ENCODE results near the gene PHLDB2.

PHLDB2 gene

GRCh38 chr3:111863942-111864694 lies 5.1 kb downstream of the PHLDB2 start:
- H3K4me3 ChIP-seq (ENCODE audit: low read length): no peak overlapping the region
- no peak overlapping the region for H3K9ac ChIP-seq (ENCODE audit: low read length)
- peaks cover 22% of the 10 kb centered on the region for H3K27me3 ChIP-seq (ENCODE audit: control insufficient read depth, insufficient read depth, low read length)
- no peaks in the 10 kb centered on the region for H3K36me3 ChIP-seq (ENCODE audit: control insufficient read depth, low read depth, low read length)
- no peak overlapping the region for H3K27ac ChIP-seq (ENCODE audit: low read length)
- H3K4me1 ChIP-seq (ENCODE audit: control insufficient read depth, low read depth, low read length): peaks cover 59% of the 10 kb centered on the region
- no peaks in the 10 kb centered on the region for H3K9me3 ChIP-seq (ENCODE audit: control insufficient read depth, low read depth, low read length)

- H3K9ac ChIP-seq (ENCODE audit: low read length): no peak overlapping the region
- H3K4me1 ChIP-seq (ENCODE audit: control insufficient read depth, low read depth, low read length): peaks cover 63% of the 10 kb centered on the region
- H3K4me3 ChIP-seq (ENCODE audit: low read length): no peak overlapping the region
- H3K36me3 ChIP-seq (ENCODE audit: control insufficient read depth, low read depth, low read length): no peaks in the 10 kb centered on the region
- peaks cover 22% of the 10 kb centered on the region for H3K27me3 ChIP-seq (ENCODE audit: control insufficient read depth, insufficient read depth, low read length)
- H3K9me3 ChIP-seq (ENCODE audit: control insufficient read depth, low read depth, low read length): no peaks in the 10 kb centered on the region
- H3K27ac ChIP-seq (ENCODE audit: low read length): no peak overlapping the region
These were observed 6.0 kb downstream of the PHLDB2 start for GRCh38 chr3:111864821-111865656.

GRCh38 chr3:111867889-111868426 lies 8.9 kb downstream of the PHLDB2 start:
- H3K36me3 ChIP-seq (ENCODE audit: control insufficient read depth, low read depth, low read length): no peaks in the 10 kb centered on the region
- peaks cover 54% of the 10 kb centered on the region for H3K4me1 ChIP-seq (ENCODE audit: control insufficient read depth, low read depth, low read length)
- H3K9me3 ChIP-seq (ENCODE audit: control insufficient read depth, low read depth, low read length): no peaks in the 10 kb centered on the region
- no peak overlapping the region for H3K27ac ChIP-seq (ENCODE audit: low read length)
- H3K27me3 ChIP-seq (ENCODE audit: control insufficient read depth, insufficient read depth, low read length): peaks cover 2% of the 10 kb centered on the region
- no peak overlapping the region for H3K9ac ChIP-seq (ENCODE audit: low read length)
- no peak overlapping the region for H3K4me3 ChIP-seq (ENCODE audit: low read length)

- Histone ChIP-seq H3K9ac (ENCODE audit: low read length) (no peak overlapping the region), H3K27ac (ENCODE audit: low read length) (no peak overlapping the region)
These were observed 11.6 kb downstream of the PHLDB2 start for GRCh38 chr3:111870620-111871019.

GRCh38 chr3:111871809-111872623 lies 13.0 kb downstream of the PHLDB2 start:
- no peaks in the 10 kb centered on the region for H3K9me3 ChIP-seq (ENCODE audit: control insufficient read depth, low read depth, low read length)
- no peak overlapping the region for H3K9ac ChIP-seq (ENCODE audit: low read length)
- no peaks in the 10 kb centered on the region for H3K36me3 ChIP-seq (ENCODE audit: control insufficient read depth, low read depth, low read length)
- no peak overlapping the region for H3K4me3 ChIP-seq (ENCODE audit: low read length)
- no peaks in the 10 kb centered on the region for H3K27me3 ChIP-seq (ENCODE audit: control insufficient read depth, insufficient read depth, low read length)
- no peak overlapping the region for H3K27ac ChIP-seq (ENCODE audit: low read length)
- H3K4me1 ChIP-seq (ENCODE audit: control insufficient read depth, low read depth, low read length): peaks cover 31% of the 10 kb centered on the region

More at GRCh38 chr3:111870620-111871019, 11.6 kb downstream of the PHLDB2 start:
- no peak overlapping the region for H3K4me3 ChIP-seq (ENCODE audit: low read length)
- H3K27me3 ChIP-seq (ENCODE audit: control insufficient read depth, insufficient read depth, low read length): no peaks in the 10 kb centered on the region
- no peaks in the 10 kb centered on the region for H3K9me3 ChIP-seq (ENCODE audit: control insufficient read depth, low read depth, low read length)
- H3K36me3 ChIP-seq (ENCODE audit: control insufficient read depth, low read depth, low read length): no peaks in the 10 kb centered on the region
- H3K4me1 ChIP-seq (ENCODE audit: control insufficient read depth, low read depth, low read length): peaks cover 36% of the 10 kb centered on the region

GRCh38 chr3:111872979-111873378 lies 13.9 kb downstream of the PHLDB2 start:
- Histone ChIP-seq H3K9me3 (ENCODE audit: control insufficient read depth, low read depth, low read length) (no peaks in the 10 kb centered on the region), H3K27me3 (ENCODE audit: control insufficient read depth, insufficient read depth, low read length) (no peaks in the 10 kb centered on the region), H3K27ac (ENCODE audit: low read length) (no peak overlapping the region), H3K9ac (ENCODE audit: low read length) (no peak overlapping the region), H3K36me3 (ENCODE audit: control insufficient read depth, low read depth, low read length) (no peaks in the 10 kb centered on the region), H3K4me3 (ENCODE audit: low read length) (no peak overlapping the region), H3K4me1 (ENCODE audit: control insufficient read depth, low read depth, low read length) (peaks cover 31% of the 10 kb centered on the region)

GRCh38 chr3:111874177-111874820 lies 15.2 kb downstream of the PHLDB2 start:
- Histone ChIP-seq H3K9me3 (ENCODE audit: control insufficient read depth, low read depth, low read length) (no peaks in the 10 kb centered on the region), H3K27me3 (ENCODE audit: control insufficient read depth, insufficient read depth, low read length) (no peaks in the 10 kb centered on the region), H3K4me3 (ENCODE audit: low read length) (no peak overlapping the region), H3K36me3 (ENCODE audit: control insufficient read depth, low read depth, low read length) (no peaks in the 10 kb centered on the region), H3K4me1 (ENCODE audit: control insufficient read depth, low read depth, low read length) (peaks cover 26% of the 10 kb centered on the region), H3K9ac (ENCODE audit: low read length) (no peak overlapping the region), H3K27ac (ENCODE audit: low read length) (no peak overlapping the region)

- Histone ChIP-seq H3K27me3 (ENCODE audit: control insufficient read depth, insufficient read depth, low read length) (no peaks in the 10 kb centered on the region), H3K4me3 (ENCODE audit: low read length) (no peak overlapping the region), H3K4me1 (ENCODE audit: control insufficient read depth, low read depth, low read length) (peaks cover 8% of the 10 kb centered on the region), H3K27ac (ENCODE audit: low read length) (no peak overlapping the region), H3K9me3 (ENCODE audit: control insufficient read depth, low read depth, low read length) (no peaks in the 10 kb centered on the region), H3K9ac (ENCODE audit: low read length) (no peak overlapping the region), H3K36me3 (ENCODE audit: control insufficient read depth, low read depth, low read length) (no peaks in the 10 kb centered on the region)
These were observed 22.4 kb downstream of the PHLDB2 start for GRCh38 chr3:111881480-111881879.

- Histone ChIP-seq H3K4me1 (ENCODE audit: control insufficient read depth, low read depth, low read length) (peaks cover 8% of the 10 kb centered on the region), H3K4me3 (ENCODE audit: low read length) (no peak overlapping the region), H3K27ac (ENCODE audit: low read length) (no peak overlapping the region), H3K27me3 (ENCODE audit: control insufficient read depth, insufficient read depth, low read length) (no peaks in the 10 kb centered on the region), H3K9me3 (ENCODE audit: control insufficient read depth, low read depth, low read length) (no peaks in the 10 kb centered on the region), H3K9ac (ENCODE audit: low read length) (no peak overlapping the region), H3K36me3 (ENCODE audit: control insufficient read depth, low read depth, low read length) (no peaks in the 10 kb centered on the region)
These were observed 23.1 kb downstream of the PHLDB2 start for GRCh38 chr3:111882194-111882593.

- Histone ChIP-seq H3K9me3 (ENCODE audit: control insufficient read depth, low read depth, low read length) (no peaks in the 10 kb centered on the region), H3K9ac (ENCODE audit: low read length) (no peak overlapping the region), H3K4me1 (ENCODE audit: control insufficient read depth, low read depth, low read length) (peaks cover 8% of the 10 kb centered on the region), H3K4me3 (ENCODE audit: low read length) (no peak overlapping the region), H3K27ac (ENCODE audit: low read length) (no peak overlapping the region), H3K36me3 (ENCODE audit: control insufficient read depth, low read depth, low read length) (no peaks in the 10 kb centered on the region), H3K27me3 (ENCODE audit: control insufficient read depth, insufficient read depth, low read length) (no peaks in the 10 kb centered on the region)
These were observed 23.7 kb downstream of the PHLDB2 start for GRCh38 chr3:111882799-111883198.
